Measurements from ENCODE around the gene DGKD.
A peak's percentile ranks its signal among the peaks of the same experiment; 100 is the strongest.

Gene DGKD

DNA sequence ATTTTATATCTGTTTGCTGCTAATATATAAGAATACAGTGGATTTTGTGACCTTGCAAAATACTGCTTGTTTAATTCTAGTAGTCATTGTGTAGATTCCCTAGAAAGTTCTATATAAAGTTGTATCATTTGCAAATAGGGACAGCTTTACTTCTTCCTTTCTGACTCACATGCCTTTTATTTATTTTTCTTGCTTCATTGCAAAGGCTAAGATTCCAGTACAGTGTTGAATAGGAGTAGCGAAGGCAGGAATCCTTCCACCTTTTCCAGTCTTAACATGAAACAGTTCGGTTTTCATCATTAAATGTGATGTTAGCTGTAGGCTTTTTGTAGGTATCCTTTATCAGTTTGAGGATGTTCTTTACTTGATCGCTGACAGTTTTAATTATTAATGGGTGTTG is 58.1 kb downstream of the DGKD start:
- no peak for DNase-seq (ENCODE audit: low read depth)

DNA sequence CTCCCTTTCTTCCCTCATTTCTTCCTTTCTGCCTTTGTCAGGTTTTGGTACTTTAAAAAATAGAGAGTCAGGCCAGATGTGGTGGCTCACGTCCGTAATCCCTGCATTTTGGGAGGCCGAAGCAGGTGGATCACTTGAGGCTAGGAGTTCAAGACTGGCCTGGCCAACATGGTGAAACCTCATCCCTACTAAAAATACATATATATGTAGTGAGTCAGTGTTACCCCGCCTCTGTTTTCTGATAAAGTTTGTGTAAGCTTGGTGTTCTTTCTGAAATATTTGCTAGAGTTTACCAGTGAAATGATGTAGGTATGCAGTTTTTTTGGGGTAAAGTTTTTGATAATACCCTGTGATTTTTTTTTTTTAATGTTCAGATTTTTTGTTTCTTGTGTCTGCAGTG is 58.8 kb downstream of the DGKD start:
- peak; percentile 64 for DNase-seq (ENCODE audit: low read depth)

DNA sequence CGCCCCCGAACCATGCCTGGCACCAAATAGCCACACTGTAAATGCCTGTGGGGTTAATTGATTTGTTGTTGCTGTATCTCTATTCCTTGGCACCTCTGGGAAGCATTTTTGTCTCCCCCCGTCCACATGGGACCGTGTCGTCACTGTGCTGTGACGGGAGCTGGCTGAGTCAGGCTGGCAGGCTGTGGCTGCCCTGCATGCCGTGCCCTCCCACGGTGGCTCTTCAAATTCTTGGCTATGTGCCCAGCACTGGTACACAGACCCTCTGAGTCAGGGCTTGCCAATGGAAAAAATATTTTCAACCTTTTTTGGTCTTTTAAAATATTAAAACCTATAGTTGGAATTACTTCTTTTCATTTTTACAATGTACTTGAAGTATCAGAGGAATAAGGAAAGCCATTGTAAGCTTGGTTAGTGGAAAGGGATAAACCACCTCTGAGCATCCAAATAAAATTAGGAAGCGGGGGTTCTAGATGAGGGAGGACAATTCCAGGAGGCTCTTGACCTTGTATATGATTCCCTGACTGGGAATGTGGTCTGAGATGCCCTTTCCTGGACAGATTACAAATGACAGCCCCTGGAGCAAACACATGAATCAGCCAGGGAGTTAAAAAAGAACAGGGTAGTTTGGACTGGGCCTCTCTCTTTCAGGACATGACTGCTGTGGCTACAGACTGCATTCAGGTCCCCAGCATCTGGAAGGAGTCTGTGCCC is 59.4 kb downstream of the DGKD start:
- DNase-seq (ENCODE audit: low read depth): peak; percentile 66

DNA sequence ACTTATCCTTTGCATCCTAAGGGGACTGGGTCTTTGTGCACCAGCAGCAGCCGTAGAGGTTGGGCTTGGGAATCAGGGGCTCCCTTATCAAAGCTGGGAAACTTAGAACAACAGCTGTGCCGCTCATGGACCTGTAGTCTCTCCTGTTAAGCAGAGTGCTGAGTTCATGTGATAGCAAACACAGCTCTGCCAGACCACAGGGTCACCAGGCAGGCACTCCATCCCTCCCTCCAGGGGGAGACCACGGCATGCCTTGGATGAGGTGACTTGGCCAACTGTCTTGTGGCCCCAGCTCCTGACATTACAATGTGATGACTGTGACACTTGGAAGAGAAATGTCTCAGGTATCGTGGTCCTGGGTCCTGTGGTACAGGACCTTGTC is 60.0 kb downstream of the DGKD start:
- DNase-seq (ENCODE audit: low read depth): no peak

DNA sequence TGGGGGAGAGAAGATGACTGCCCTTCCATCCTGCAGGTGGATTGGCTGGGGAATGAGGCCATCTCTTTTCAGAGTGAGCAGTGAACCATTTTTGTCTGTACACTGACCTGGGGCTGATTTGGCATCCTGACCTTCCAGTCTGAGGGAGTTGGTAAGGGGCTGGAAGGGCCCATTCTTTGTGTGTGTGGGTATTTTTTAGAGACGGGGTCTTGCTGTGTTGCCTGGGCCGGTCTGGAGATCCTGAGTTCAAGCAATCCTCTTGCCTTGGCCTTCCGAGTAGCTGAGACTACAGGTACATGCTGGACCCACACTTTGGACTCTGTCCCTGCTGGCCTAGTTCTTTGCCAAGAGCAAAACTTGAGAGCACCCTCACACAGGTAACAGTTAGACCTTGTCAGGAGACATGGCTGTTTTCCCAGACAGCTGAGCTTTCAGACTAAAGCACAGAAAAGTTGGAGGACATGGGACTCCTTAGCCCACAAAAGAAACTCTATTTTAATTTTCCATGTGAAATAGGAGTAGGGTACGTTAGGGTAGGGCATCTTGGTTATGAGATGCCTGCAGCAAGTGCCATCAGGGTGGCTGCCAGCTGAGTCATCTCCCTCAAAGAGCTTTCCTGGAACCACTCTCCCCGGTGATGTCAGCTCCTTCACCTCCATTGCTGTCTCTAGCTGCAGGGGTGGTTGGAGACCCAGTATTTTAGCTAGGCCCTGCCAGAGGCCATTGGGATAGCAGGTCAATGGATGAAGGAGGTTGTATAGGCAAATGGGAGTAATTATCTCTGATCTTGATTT is 60.7 kb downstream of the DGKD start:
- DNase-seq (ENCODE audit: low read depth): no peak

DNA sequence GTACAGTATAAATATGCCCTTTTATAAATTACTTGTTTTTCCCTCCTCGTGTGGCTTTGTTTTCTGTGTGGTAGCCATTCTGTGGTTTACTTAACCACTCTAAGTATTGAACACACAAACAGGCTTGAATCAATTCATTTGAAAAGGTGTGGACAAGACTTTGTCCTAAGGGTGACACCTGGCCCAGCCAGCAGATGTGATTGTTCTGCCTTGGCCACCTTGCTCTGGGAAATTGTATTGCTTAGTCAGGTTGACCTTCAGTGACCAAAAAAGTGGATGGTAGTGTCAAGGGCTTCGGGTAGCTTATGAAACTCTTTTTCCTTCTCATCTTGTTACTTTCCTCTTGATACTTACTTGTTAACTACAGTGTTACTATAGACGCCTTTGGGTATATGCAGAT is 61.9 kb downstream of the DGKD start:
- DNase-seq (ENCODE audit: low read depth): no peak

DNA sequence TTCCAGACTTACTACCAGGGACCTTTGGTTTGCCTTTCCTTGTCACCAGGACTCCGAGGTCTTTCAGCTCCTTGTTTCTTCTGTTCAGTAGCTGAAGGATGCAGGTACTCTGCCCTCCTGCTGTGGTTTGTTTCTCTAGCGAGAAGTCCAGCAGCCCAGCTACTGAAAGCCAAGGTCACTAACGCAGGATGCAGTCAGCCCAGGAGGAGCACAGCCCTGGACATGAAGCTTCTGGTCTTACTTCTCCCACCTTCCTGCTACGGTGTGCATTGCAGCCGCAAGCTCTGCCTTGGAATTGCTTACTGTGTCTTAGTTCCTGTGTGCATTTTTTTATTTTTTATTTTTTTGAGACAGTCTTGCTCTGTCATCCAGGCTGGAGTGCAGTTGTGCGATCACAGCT is 62.4 kb downstream of the DGKD start:
- no peak for DNase-seq (ENCODE audit: low read depth)

DNA sequence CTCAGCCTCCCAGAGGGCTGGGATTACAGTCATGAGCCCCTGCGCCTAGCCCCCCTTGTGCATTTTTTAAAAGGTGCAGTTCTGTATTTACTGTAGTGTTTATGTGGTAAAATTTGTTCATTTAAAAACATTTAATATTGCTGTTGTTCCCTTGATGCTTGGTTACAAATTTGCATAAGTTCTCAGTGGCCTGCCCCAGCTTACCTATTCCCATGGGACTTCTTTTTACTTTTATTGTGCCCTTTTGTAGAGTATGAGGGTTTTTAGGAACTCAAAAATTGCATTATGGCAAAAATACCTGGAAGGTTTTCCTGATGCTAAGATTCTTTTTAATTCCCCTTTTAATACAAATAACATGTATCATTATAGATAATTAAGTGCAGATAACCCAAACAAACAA is 63.0 kb downstream of the DGKD start:
- DNase-seq (ENCODE audit: low read depth): no peak

DNA sequence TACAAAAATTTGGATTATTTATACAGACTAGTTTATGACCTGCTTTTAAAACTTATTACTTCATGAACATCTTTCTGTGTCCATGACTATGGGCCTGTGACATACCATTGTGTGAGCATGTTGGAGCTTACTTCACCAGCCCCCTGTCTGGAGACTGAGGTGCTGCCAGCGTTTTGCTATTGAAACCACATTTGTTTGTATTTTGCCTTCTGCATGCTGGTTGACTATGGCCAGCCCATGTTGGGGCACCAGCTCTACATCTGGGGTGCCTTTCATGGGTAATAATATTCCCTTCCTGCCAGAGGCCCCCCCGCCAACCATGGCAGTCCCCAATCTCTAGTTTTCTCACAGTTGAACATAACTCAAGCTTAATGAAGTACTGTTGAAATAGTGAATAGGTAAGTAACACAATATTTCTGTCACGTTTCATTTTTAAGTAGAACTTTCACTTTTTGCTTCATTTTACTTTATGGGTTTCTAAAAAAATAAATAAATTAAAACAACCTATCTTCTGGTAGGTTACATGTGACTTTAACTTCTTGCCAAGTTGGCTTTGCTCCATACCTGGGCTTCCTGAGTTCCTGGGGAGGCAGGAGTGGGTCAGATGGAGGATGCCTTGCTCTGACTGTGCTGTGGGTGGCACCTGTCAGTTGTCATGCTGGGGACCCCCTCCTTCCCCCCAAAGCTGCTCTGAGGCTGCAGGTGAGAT is 63.9 kb downstream of the DGKD start:
- no peak for DNase-seq (ENCODE audit: low read depth)

DNA sequence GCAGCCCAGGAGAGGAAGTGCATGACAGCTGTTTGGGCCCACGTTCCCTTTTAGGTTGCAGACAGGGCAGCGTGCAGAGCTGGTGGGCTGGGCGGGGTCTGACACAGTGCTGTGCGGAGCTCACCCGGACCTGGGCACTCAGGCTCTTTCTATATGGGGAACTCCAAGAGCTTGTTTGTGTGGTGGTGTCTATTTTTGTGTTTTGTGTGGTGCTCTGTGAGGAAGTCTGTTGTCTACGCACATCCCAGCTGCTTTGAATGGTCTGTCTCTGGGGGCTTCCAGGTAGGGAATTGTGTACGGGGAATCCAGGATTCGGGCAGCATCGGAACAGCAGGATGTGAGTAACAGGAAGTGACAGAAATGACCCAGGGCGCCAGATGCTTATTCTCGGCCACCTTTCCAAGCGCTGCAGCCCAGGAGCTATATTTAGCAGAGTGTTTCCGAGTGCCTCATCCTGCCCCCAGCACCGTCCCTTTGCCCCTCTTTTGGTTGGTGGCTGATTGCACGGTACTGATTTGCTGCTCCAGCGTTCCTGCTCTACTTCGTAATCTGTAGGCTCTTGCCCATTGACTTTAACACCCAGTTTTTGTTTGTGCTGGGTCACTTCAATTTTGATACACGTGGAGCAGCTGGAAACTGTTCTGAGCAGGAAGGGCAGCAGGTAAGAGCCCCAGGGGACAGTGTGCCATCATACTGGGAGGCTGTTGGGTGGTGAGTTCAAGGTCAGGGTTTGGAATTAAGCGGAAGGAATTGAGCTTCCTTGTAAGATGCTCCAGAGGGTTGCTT is 64.7 kb downstream of the DGKD start:
- no peak for DNase-seq (ENCODE audit: low read depth)

DNA sequence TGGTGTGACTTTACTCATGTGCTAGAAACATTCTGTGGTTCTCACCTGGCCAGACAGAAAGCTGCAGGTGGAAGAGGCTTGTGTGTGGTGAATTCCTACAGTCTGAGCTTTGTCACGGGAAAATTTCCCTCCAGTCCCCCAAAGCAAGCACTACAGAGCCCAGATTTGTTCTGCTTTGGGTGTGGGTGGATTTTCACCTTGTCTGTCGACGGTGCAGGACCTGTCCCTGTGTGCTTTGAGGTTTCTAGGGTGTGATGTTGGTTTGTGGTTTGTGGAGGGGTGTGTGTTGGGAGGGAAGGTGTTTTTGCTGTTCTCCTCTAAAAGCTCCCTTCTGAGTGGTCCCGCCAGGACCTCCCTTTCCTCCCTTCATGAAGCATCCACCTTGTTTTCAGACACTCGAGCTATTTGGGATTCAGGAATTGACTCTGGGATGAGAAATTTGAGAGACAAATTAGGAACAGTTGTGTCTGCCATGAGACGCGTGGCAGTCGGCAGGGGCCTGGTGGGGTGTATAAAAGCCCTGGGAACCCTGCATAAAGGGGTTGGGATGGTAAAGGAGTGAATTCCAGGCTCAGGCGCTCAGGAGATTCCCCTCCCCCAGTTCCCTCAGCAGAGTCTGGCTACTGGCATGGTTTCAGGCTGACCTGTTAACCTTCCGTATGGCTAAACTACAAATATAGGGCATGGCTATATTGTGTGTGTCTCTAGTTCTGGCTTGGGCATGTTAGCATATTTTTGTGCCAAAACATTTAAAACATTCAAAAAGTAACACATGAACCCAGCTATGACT is 65.5 kb downstream of the DGKD start:
- no peak for DNase-seq (ENCODE audit: low read depth)

DNA sequence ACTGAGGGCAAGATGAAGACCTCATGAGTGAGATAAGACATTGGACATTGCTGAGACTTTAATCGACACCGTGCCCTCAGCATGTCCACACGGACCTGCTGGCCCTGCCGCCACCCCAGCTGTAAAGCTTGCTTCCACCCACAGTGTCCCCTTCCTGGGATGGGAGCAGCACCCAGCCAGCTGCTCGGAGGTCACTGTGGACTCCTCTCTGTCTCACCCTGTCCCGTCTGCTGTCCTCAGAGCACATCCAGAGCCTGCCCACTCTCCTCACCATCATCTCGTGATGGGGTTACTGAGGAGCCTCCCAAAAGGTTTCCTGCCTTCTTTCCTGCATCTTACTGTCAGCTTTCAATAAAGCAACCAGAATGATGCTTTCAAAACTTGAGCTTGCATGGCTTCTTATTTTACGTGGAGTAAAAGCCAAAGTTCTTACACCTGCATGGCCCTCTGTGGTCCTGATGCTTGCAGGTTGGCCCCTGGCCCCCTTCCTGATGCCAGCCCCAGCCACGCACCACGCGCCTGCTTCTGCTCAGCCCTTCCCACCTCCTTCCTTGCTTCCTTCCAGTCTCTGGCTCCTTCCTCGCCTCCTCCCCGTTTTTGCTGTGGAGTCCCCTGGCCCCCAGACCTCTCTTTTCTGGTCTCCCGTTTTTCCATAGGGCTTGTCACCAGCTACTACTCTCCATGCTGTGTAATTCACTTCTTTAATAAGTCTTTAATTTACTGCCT is 67.0 kb downstream of the DGKD start:
- DNase-seq (ENCODE audit: low read depth): no peak

DNA sequence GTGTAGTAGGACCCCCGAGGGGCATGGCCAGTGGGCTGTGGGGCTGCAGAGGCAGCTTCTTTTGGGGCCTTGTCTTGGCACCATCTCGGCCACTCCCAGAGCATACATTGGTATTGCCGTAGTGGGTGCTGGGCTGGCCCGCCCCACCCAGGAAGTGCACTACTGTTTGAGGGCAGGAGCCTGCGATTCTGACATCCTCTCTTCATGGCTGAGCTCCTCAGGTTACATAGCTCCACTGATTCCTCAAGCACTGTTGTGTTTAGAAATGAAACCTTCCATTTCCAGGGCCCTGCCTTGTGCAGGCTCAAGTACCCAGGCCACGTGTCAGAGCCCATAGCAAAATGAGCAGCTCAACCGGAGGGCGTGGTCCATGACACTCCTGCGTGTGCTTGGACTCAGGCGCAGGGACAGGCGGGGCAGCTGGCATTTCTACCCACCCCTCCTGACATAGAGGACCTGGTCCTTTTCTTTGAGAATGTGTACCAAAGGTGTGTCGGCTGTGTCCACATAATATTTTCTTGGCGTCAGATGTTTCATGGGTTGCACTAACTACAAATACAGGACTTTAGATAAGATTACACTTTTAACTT is 67.9 kb downstream of the DGKD start:
- DNase-seq (ENCODE audit: low read depth): no peak

DNA sequence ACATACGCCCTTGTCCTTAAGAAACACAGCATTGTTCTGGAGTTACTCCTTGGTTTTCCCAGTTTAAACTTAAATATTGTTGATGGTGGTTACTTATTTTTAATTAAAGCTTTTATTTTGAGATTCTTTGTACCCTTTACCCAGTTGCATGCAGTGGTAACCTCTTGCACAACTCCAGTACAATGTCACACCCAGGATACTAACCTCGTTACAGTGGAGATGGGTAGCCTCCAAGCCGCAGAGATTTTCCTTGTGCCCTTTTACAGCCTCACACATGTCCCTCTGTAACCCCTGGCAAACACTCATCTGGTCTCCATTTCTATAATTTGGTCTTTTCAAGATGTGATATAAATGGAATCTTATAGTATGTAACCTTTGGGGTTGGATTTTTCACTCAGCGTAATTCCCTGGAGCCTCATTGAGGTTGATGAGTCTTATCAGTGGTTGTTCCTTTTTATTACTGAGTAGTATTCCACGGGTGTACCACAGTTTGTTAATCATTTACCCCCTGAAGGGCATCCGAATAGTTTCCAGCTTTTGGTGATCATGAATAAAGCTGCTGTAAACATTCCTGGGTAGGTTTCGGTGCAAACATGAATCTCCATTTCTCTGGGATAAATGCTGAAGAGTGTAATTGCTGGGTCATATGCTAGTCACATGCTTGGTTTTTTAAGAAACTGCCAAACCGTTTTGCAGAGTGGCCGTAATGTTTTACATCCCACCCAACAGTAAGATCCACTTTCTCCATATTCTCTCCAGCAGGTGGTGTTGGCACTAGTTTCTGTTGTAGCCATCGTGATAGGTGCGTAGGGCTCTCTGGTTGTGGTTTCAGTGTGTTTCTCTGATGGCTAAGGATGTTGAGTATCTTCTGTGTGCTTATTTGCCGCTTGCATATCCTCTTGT is 68.6 kb downstream of the DGKD start:
- DNase-seq (ENCODE audit: low read depth): no peak

DNA sequence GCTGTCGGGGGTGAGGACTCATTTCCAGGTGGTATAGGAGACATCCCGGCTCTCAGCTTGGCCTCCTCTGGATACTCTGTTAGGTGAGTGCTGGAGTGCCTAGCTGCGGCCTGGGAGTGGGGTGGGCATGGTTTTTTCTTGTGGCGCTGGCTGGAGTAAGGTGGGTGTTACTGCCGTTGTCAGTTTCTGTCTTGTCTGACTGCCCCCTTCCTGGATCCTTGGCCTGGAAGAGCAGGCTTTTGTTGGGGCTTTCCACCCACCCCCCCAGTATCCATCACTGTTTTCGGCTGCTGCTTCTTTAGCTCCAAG is 69.2 kb downstream of the DGKD start:
- DNase-seq (ENCODE audit: low read depth): no peak

DNA sequence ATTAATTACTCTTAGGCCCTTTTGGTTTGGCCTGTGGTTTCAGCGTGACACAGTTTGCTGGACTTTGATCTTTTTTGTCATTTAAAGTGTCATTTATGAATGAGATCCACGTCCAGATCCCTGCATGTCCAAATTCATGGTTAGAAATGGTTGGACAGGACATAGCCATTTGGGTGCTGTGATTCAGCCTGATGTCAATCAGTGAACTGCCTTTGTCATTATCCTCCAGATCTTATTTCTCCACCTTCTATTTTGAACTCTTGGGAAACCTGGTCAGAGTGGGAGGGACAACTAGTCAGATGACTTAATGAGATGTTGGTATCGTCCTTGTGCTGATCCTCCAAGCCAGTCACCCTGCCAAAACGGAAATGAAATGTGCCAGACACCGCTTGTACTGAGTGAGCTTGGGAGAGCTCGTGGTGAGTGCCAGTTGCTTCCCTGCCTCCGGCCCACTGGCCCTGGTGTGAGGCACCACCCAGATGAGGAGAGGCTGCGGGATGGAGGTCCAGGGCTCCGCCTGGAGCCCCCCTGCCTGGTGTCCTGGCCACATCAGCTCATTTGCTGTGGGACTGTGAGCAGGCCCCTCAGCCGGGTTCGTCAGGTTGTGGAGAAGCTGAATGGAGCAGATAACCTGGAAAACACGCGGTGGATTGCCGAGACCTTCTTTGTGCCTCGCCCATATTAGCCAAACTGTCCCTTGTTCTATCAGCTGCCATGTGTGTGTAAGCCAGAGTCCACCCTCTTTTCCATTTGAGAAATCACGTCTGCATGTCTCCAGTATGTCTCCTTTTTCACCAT is 70.1 kb downstream of the DGKD start:
- peak; percentile 6 for DNase-seq (ENCODE audit: low read depth)

DNA sequence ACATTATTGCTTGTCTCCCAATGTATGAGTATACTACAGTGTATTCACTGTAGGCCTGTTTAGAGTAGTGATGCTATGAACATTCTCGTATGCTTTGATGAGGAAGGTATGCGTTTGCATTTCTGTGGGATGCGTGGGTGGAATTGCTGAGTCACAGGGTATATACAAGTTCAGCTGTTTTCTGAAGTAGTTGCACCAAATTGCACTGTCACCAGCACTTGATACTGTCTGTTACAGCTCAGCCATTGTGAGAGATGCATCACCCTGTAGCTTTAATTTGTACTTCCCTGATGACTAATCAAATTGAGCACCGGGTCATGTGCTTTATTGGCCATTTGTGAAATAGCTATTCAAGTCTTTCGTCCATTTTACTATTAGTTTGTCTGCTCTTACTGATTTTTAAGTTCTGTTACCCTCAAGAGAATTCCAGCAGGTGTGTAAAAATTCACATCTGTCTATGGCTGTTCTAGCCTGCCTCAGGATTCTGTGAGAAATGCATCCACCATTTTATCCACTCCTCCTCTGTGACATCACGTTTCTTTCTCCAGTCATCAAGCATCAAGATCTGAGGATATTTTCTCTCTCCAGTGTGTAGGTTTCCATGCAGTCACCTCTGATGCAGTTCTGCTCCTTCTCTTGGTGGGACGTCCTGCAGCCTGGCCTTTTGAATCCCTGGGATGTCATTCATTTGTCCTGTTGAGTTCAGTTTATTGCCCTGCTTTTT is 72.5 kb downstream of the DGKD start:
- DNase-seq (ENCODE audit: low read depth): peak; percentile 87

DNA sequence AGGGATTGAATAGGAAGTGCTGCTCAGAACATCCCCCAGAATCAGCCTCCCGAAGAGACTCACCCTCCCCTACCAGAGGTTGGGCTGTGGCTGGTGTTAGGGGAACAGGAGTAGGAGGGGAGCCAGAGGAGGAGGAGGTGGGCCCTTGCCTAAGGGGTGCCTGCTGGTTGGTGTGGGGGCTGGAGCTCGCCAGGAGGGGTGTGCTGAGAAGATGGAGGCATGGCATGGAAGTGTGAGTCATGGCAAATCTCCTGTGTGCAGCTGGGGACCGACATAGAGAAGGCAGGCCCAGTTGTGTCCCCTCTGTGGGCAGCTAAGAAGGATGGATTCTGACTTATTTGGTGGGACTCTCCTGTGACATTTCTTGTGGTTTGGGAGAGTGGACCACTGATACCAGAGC is 73.7 kb downstream of the DGKD start:
- no peak for DNase-seq (ENCODE audit: low read depth)

Data from amniotic epithelial cell (primary cell).